ENCODE measurements around the gene NXT1.

GRCh38 chr20:23358923-23359593 is 8.5 kb downstream of the NXT1 start:
- TF ChIP-seq SMC3 (IDR thresholded peaks at IDR 0.05; ENCODE audit: low read depth, low read length) = no peak
- TF ChIP-seq REST (IDR thresholded peaks at IDR 0.05; ENCODE audit: low read depth, low read length) = no peak
- TF ChIP-seq CTCF (IDR thresholded peaks at IDR 0.05) = no peak
- TF ChIP-seq GABPA (IDR thresholded peaks at IDR 0.05; ENCODE audit: low read depth) = no peak
- TF ChIP-seq RFX5 (IDR thresholded peaks at IDR 0.05; ENCODE audit: low read length) = no peak
- no peak for TF ChIP-seq EZH2phosphoT487 (IDR thresholded peaks at IDR 0.05; ENCODE audit: borderline replicate concordance, low read depth)
- no peak for TF ChIP-seq JUND (IDR thresholded peaks at IDR 0.05)
- TF ChIP-seq YY1 (IDR thresholded peaks at IDR 0.05; ENCODE audit: low read depth) = no peak

Data from SK-N-SH (cell line).